Right atrium auricular region (tissue), 2 donors: ENCODE measurements around the gene COA3. TPM values are rescaled to one million over a fixed set of nuclear protein-coding genes. Genes with fewer than 3 reads are reported as not detected.

ENCODE experiments used
- DNase-seq: peaks from one replicate; pipeline ENCODE4 v3.0.0-alpha.2; 2019; ENCODE audit warnings: low spot score
- H3K27ac ChIP-seq, 2 donors: fragments of 200-600 bp; sonication (generic); 1 replicate in 1 of 2; 2 replicates in 1 of 2; pipeline ENCODE4 v1.5.1; 2016 to 2019
- H3K27me3 ChIP-seq, 2 donors: fragments of 200-600 bp; sonication (generic); one replicate each; pipeline versions ENCODE4 v1.5.1 to v1.6.0; 2017 to 2019
- H3K36me3 ChIP-seq: fragments of 200-600 bp; sonication (generic); one replicate; pipeline ENCODE4 v1.5.1; 2016
- H3K4me1 ChIP-seq, 2 donors: fragments of 200-600 bp; sonication (generic); one replicate each; pipeline versions ENCODE4 v1.5.1 to v1.6.0; 2017 to 2019
- H3K4me3 ChIP-seq, 2 donors: fragments of 200-600 bp; sonication (generic); 1 replicate in 1 of 2; 2 replicates in 1 of 2; pipeline ENCODE4 v1.5.1; 2017 to 2019; ENCODE audit warnings: mild to moderate bottlenecking in 1 of 2, moderate library complexity in 1 of 2
- H3K9me3 ChIP-seq, 2 donors: fragments of 200-600 bp; sonication (generic); one replicate each; pipeline ENCODE4 v1.5.1; 2019
- total RNA-seq, 2 donors: library from RNA; depleted of rRNA; stranded (reverse); fragments of >200 nt; gene quantifications; one replicate each; pipeline ENCODE4 v1.1.0, GENCODE V29; 2016
- TF ChIP-seq, protein P1 (sequence below), 2 donors: fragments of 200-600 bp; sonication (generic); IDR thresholded peaks; one replicate each; pipeline ENCODE4 v1.5.1; 2019; ENCODE audit warnings: antibody characterized with exemption in 2 of 2

COA3 gene
- total RNA-seq, 2 donors from 2014 or later, result 71.6 to 77.4 TPM

DNA sequence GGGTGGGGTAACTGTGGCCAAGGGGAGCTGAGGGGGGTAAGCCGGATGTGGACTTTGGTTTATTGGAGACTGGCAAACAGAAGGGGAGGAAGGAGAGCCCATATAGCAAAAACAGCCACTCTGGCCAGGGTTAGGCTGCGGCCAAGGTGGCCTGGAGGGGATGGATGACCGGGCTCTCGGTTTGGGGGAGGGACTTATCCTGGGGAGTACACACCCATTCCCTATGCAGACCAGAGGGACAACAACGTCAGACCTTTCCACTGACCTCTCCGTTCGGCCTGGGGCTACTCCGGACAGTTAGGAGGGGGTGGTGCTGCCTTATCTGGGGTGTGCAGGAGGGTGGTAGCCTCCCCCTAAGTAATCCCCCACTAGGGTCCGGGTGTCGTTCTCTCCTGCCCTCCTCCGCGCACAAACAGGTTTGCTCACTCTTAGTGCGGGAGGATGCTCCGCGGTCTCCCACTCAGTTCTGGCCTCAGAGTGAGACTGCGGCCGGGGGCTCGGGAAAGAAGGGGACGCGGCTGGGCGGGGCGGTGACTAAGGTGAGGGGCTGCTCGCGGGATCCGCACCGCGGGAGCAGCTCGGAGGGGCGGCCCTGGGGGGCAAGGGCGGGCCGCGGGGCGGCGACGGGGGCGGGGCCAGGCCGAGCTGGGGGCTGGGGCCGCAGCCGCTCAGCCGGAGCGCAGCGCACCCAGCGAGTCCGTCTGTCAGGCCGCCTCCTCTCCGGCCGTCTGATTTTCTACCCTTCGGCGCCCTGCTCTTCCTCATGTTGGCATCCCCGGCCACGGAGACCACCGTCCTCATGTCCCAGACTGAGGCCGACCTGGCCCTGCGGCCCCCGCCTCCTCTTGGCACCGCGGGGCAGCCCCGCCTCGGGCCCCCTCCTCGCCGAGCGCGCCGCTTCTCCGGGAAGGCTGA is 18.3 kb downstream of the COA3 start, which contains the start of gene WNK4:
Gene WNK4, plus strand, starts transcription at position 675 of the 915 bp plus-strand sequence. Its CDS starts 89 bp downstream, at position 764.
- H3K4me3 ChIP-seq, result peak within 1 kb of the TSS; percentile 23 to 48
- TF ChIP-seq, protein P1, sequence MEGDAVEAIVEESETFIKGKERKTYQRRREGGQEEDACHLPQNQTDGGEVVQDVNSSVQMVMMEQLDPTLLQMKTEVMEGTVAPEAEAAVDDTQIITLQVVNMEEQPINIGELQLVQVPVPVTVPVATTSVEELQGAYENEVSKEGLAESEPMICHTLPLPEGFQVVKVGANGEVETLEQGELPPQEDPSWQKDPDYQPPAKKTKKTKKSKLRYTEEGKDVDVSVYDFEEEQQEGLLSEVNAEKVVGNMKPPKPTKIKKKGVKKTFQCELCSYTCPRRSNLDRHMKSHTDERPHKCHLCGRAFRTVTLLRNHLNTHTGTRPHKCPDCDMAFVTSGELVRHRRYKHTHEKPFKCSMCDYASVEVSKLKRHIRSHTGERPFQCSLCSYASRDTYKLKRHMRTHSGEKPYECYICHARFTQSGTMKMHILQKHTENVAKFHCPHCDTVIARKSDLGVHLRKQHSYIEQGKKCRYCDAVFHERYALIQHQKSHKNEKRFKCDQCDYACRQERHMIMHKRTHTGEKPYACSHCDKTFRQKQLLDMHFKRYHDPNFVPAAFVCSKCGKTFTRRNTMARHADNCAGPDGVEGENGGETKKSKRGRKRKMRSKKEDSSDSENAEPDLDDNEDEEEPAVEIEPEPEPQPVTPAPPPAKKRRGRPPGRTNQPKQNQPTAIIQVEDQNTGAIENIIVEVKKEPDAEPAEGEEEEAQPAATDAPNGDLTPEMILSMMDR (IDR thresholded peaks at IDR 0.05), result no peak
- H3K4me1 ChIP-seq, result peaks cover 0 to 17% of the 10 kb centered on the region in 2 donors
- no peak within 1 kb of the TSS for H3K27ac ChIP-seq
- H3K27me3 ChIP-seq, result peaks cover 10 to 20% of the 10 kb centered on the region in 2 donors
- DNase-seq, result no peak
- no peaks in the 10 kb centered on the region for H3K9me3 ChIP-seq
- H3K36me3 ChIP-seq, result peaks cover 43% of the 10 kb centered on the region

DNA sequence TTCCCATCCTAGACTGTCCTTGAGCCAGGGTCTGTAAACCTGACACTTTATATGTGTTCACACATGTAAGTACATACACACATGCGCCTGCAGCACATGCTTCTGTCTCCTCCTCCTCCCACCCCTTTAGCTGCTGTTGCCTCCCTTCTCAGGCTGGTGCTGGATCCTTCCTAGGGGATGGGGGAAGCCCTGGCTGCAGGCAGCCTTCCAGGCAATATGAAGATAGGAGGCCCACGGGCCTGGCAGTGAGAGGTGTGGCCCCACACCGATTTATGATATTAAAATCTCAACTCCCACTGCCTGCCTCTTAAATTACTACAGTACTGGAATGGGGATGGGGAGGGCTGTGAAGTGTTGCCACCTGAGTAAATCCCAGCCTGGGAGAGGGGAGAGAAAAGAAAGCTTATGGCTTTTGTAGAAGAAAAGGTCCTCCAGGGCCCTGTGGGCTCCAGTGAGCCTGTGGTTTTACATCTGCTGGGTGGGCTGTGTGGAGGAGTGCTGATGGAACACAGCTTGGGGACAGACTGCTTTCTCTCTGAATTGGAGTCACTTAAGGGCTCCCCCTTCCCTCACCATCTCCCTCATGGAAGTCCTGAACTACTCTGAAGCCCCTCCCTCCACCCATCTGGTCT is 19.1 kb downstream of the COA3 start:
- H3K4me1 ChIP-seq, result peaks cover 0 to 15% of the 10 kb centered on the region in 2 donors
- no peak for DNase-seq
- peaks cover 45% of the 10 kb centered on the region for H3K36me3 ChIP-seq
- no peaks in the 10 kb centered on the region for H3K9me3 ChIP-seq
- H3K27ac ChIP-seq, result no peak overlapping the region
- TF ChIP-seq, protein P1 (IDR thresholded peaks at IDR 0.05), result no peak
- H3K4me3 ChIP-seq, result no peak overlapping the region
- H3K27me3 ChIP-seq, result peaks cover 4 to 15% of the 10 kb centered on the region in 2 donors

DNA sequence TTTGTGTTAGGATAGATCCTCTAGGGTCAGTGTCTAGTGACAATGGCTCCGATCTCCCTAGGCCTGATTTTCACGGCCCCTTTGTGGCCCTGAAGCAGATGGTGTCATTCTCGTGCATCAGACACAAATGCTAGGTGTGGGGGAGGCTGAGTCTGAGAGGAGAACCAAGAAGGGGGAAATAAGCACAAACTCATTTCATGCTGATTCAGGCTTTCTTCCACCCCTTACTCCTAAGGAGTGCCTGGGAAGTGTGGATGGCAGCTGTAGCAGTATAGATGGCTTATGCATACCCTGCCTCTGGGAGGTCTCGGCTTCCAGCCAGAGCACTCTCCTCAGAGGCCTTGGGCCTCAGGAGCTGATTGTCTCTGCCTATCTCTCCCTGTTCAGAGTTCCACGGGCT is 19.9 kb downstream of the COA3 start:
- TF ChIP-seq, protein P1 (IDR thresholded peaks at IDR 0.05), result no peak
- no peak overlapping the region for H3K4me3 ChIP-seq
- peaks cover 45% of the 10 kb centered on the region for H3K36me3 ChIP-seq
- no peak overlapping the region for H3K27ac ChIP-seq
- H3K27me3 ChIP-seq, result peaks cover 0 to 15% of the 10 kb centered on the region in 2 donors
- DNase-seq, result no peak
- H3K9me3 ChIP-seq, result no peaks in the 10 kb centered on the region
- peaks cover 0 to 23% of the 10 kb centered on the region in 2 donors for H3K4me1 ChIP-seq

DNA sequence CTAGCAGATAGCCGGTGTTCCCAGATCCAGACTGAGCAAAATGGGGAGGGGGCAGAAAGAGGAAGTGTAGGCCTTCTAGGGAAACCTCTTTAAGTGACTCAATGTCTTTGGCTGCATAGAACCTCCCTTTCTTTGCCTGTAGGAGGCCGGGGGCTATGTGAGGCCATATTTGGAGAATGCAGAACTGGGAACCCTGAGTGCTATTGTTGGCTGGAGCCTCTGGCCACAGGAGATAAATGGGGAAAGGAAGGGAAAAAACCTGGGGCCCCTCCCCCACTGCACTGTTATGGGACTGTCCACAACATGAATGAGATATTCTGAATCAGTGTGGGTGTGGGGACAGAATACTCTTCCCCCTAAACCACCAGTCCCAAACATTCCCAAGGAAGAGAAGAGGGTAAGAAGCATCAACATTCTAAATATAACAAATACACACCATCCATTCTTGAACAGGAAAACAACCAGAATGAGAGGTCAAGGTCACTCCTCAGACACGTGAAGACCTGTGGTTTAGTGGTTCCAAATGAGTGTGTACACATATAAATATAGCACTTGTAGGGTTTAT is 22.9 kb downstream of the COA3 start:
- Histone ChIP-seq H3K27me3 (no peaks in the 10 kb centered on the region), H3K36me3 (peaks cover 45% of the 10 kb centered on the region), H3K9me3 (no peaks in the 10 kb centered on the region), H3K27ac (no peak overlapping the region), H3K4me3 (no peak overlapping the region), H3K4me1 (peaks cover 0 to 27% of the 10 kb centered on the region in 2 donors)
- DNase-seq, result no peak
- TF ChIP-seq, protein P1 (IDR thresholded peaks at IDR 0.05), result no peak

DNA sequence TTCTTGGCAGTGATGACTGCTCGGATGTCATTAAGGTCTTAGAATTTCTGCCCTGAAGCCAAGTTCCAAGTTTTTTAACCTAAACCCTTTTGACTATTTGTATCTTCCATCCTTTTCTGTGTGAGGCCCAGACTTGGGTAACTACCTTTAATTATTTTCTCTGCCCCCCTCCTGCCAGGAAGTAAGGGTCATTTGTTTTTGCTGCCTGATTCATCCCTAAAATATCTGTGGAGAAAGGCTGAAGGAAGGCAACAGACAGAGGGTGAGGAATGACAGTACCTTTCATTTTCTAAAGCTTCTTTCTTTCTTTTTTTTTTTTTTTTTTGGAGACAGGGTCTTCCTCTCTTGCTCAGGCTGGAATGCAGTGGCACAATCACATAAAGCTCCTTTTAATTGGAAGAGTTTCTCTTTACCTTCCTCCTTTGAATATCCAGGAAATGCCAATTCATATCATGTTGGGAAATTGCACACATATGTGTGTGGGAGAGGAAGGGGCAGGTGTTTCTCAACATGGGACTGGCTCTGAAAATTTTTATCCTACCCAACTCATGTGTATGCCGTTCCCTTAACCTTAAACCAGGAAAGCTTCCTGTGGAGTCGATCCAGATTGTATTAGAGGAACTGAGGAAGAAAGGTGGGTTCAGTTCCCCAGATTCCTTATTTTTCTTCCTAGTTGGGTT is 24.3 kb downstream of the COA3 start:
- DNase-seq, result no peak
- Histone ChIP-seq H3K27me3 (no peaks in the 10 kb centered on the region), H3K4me1 (peaks cover 0 to 18% of the 10 kb centered on the region in 2 donors), H3K4me3 (peak overlapping the region; percentile 63 to 82), H3K27ac (peak overlapping the region in 1 of 2 donors; percentile 81), H3K36me3 (peaks cover 40% of the 10 kb centered on the region), H3K9me3 (no peaks in the 10 kb centered on the region)
- TF ChIP-seq, protein P1 (IDR thresholded peaks at IDR 0.05), result no peak
